K562 (cell line): ENCODE measurements around the gene ACR.

Experiments used
- CHD2 ChIP-seq: IDR thresholded peaks from 2 replicates; pipeline ENCODE4 v1.6.1; 2011; ENCODE audit warnings: low read depth, low read length
- RAD21 ChIP-seq, 2 experiments: fragments of 250-450 bp in 1 of 2; fragments of 450-650 bp in 1 of 2; sonication (Bioruptor Pico) in 1 of 2; formaldehyde crosslinking in 1 of 2; IDR thresholded peaks in 1 of 2; conservative IDR thresholded peaks in 1 of 2; 2 replicates each; pipeline versions ENCODE4 v1.4.0 to v1.8.0; 2020 to 2022; ENCODE audit warnings: mild to moderate bottlenecking in 2 of 2, moderate library complexity in 1 of 2
- TF ChIP-seq, protein P1 (sequence below), 3 experiments: IDR thresholded peaks in 2 of 3; conservative IDR thresholded peaks in 1 of 3; 2 replicates each; pipeline ENCODE4 v1.5.1; 2011 to 2012; ENCODE audit warnings: low read length in 3 of 3, mild to moderate bottlenecking in 3 of 3, control low read depth in 2 of 3, improper control_type of control experiment in 1 of 3, inconsistent platforms in 1 of 3, low read depth in 1 of 3, mixed read lengths in 1 of 3, moderate library complexity in 1 of 3; ENCODE audit not compliant: insufficient read depth in 2 of 3

GRCh38 chr22:50730013-50730891, 7.8 kb upstream of the ACR start:
- TF ChIP-seq, protein P1, sequence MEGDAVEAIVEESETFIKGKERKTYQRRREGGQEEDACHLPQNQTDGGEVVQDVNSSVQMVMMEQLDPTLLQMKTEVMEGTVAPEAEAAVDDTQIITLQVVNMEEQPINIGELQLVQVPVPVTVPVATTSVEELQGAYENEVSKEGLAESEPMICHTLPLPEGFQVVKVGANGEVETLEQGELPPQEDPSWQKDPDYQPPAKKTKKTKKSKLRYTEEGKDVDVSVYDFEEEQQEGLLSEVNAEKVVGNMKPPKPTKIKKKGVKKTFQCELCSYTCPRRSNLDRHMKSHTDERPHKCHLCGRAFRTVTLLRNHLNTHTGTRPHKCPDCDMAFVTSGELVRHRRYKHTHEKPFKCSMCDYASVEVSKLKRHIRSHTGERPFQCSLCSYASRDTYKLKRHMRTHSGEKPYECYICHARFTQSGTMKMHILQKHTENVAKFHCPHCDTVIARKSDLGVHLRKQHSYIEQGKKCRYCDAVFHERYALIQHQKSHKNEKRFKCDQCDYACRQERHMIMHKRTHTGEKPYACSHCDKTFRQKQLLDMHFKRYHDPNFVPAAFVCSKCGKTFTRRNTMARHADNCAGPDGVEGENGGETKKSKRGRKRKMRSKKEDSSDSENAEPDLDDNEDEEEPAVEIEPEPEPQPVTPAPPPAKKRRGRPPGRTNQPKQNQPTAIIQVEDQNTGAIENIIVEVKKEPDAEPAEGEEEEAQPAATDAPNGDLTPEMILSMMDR (IDR thresholded peaks at IDR 0.05 in 2 of 3, conservative IDR thresholded peaks at IDR 0.05 in 1 of 3; ENCODE audit: insufficient read depth in 2 of 3, low read depth in 1 of 3, low read length in 3 of 3) = no peak
- TF ChIP-seq CHD2 = no peak
- no peak for TF ChIP-seq RAD21 (CRISPR knock-in tag; conservative IDR thresholded peaks at IDR 0.05 in 1 of 2, IDR thresholded peaks at IDR 0.05 in 1 of 2)
